GM12865 (cell line): ENCODE data around the gene ADAMTS18.

Source experiments
- DNase-seq: peaks from one replicate; pipeline ENCODE4 v3.0.0; 2010; ENCODE audit warnings: low read depth
- H3K4me3 ChIP-seq: 2 replicates; pipeline ENCODE4 v1.5.1; 2011; ENCODE audit warnings: mild to moderate bottlenecking, low read depth, low read length, control low read depth
- CTCF ChIP-seq: IDR thresholded peaks from 2 replicates; pipeline ENCODE4 v1.5.1; 2011; ENCODE audit warnings: low read length, control low read depth, low read depth, inconsistent platforms; ENCODE audit not compliant: insufficient read depth; ENCODE audit errors: missing control alignments

ADAMTS18 gene

GRCh38 chr16:77408607-77409006 is 26.2 kb downstream of the ADAMTS18 start:
- DNase-seq: peak; percentile 19
- TF ChIP-seq CTCF: no peak
- no peak overlapping the region for H3K4me3 ChIP-seq

DNA sequence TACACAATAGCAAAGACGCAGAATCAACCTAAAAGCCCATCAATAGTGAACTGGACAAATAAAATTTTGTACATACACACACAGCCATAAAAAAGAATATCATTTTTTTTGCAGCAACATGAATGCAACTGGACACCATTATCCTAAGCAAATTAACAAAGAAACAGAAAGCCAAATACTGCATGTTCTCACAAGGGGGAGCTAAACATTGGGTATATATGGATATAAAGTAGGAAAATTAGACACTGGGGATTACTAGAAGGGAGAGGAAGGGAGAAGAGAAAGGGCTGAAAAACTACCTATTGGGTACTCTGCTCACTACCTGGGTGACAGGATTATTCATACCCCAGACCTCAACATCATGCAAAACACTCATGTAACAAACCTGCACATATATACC is 28.2 kb downstream of the ADAMTS18 start:
- TF ChIP-seq CTCF: no peak
- no peak overlapping the region for H3K4me3 ChIP-seq
- no peak for DNase-seq

- DNase-seq: no peak
- no peak for TF ChIP-seq CTCF
- no peak overlapping the region for H3K4me3 ChIP-seq
Observed at GRCh38 chr16:77404775-77405174, 30.1 kb downstream of the ADAMTS18 start.

- TF ChIP-seq CTCF: no peak
- no peak for DNase-seq
- H3K4me3 ChIP-seq: no peak overlapping the region
Observed at GRCh38 chr16:77403732-77404131, 31.1 kb downstream of the ADAMTS18 start.

DNA sequence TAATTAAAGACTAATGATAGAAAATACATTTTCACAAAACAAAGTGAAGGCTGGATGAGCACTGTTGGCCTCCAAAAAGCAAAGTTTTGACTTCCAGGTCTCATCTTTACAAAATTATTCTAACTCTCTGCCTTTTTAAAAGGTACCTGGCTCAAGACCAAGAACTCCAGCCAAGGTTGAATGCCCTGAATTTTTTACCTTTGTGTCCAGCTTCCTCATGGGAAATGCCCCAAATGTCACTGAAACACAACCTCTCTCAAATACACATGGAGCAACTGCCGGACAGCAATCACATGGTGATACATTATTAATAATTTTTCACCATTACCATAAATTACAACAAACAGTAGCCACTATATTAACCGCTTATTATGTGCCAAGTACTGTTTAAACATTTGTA is 32.2 kb downstream of the ADAMTS18 start:
- no peak overlapping the region for H3K4me3 ChIP-seq
- DNase-seq: no peak
- TF ChIP-seq CTCF: no peak

- no peak for TF ChIP-seq CTCF
- DNase-seq: no peak
- H3K4me3 ChIP-seq: no peak overlapping the region
Observed at GRCh38 chr16:77402118-77402517, 32.7 kb downstream of the ADAMTS18 start.

GRCh38 chr16:77399546-77399945 is 35.3 kb downstream of the ADAMTS18 start:
- TF ChIP-seq CTCF: no peak
- no peak overlapping the region for H3K4me3 ChIP-seq
- no peak for DNase-seq
